ENCODE data around the gene CSNK1A1.

The CSNK1A1 gene

DNA sequence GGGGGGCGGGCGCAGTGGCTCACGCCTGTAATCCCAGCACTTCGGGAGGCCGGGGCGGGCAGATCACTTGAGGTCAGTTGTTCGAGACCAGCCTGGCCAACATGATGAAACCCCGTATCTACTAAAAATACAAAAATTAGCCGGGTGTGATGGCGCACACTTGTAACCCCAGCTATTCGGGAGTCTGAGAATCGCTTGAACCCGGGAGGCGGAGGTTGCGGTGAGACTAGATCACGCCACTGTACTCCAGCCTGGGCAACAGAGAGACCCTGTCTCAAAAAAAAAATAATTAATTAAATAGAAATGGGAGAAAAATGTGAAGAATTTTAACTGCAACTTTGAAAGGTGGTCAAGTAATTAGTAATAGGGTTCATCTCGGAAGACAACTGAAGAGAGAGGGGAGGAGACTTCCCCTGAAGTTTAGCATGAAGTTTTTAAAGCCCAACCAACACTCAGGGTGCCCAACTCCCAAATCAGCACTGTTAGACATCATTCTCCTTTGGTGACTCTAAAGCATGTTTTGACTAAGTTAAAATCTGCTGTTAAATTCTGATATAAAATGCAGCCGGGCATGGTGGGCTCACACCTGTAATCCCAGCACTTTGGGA is 1.4 kb upstream of the CSNK1A1 start:
- FAIRE-seq (no peak), DNase-seq (ENCODE audit: insufficient read length, low spot score) (no peak)
- TF ChIP-seq TAF1 (IDR thresholded peaks at IDR 0.05; ENCODE audit: low read depth, low read length) = no peak
- TF ChIP-seq PAX5 (IDR thresholded peaks at IDR 0.05; ENCODE audit: insufficient read depth, low read length, severe bottlenecking) = no peak
- TF ChIP-seq POU2F2 (IDR thresholded peaks at IDR 0.05; ENCODE audit: low read depth, low read length) = no peak
- no peak for TF ChIP-seq SPI1 (IDR thresholded peaks at IDR 0.05; ENCODE audit: low read depth, low read length)
- no peak for TF ChIP-seq POLR2AphosphoS5 (IDR thresholded peaks at IDR 0.05; ENCODE audit: low read depth, low read length)
- no peak for TF ChIP-seq POLR2A (IDR thresholded peaks at IDR 0.05; ENCODE audit: low read depth, low read length)

DNA sequence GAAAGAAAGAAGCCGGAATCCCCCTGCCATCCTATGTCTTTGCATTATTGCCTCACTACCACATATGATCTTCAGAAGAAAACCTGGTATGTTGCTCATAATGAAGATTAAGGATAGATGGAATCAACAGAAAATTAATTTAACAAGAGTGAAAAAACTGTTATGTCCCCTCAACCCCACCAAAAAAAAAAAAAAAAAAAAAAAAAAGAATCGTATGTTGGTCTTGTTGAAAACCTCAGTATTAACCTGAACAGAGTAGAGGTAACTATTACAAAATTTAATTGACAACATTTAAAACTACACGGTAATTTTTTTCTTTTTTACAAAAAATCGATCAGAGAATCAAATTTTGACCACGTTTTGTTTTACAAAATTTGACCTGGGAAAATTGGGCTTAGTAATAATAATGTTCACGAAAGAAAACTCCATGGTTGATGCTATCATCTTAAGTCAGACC is 827 bp upstream of the CSNK1A1 start:
- DNase-seq (ENCODE audit: insufficient read length, low spot score) (no peak), FAIRE-seq (no peak)
- TF ChIP-seq TAF1 (IDR thresholded peaks at IDR 0.05; ENCODE audit: low read depth, low read length) (no peak), POLR2AphosphoS5 (IDR thresholded peaks at IDR 0.05; ENCODE audit: low read depth, low read length) (no peak), POLR2A (IDR thresholded peaks at IDR 0.05; ENCODE audit: low read depth, low read length) (no peak), PAX5 (IDR thresholded peaks at IDR 0.05; ENCODE audit: insufficient read depth, low read length, severe bottlenecking) (no peak), SPI1 (IDR thresholded peaks at IDR 0.05; ENCODE audit: low read depth, low read length) (no peak)

DNA sequence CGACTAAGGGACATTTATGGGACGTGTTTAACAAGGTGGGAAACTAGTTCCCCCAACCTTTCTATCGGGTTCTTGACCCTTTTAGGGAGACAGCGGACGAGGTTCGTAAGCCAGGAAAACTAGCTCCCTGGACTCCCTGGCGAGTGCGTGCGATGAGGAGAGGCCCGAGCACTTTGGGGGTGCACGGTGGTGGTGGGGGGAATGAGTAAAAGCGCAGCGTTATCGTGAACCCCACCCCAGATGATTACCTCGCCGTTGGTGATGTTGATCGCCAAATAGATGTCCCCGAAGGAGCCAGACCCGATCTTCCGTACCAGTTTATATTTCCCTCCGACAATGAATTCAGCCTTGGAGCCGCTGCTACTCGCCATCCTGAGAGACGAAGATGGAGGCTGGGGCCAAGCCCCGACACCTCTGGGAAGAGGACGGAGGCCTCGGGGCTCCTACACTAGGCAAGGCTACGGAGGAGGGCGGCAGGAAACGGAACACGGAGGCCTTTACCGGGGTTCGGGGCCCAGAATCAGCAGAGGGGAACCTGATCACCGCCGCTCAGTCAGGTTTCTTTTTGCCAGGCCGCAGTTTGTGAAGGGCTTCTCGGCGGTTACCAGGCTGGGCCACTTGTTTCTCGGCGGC is 529 bp downstream of the CSNK1A1 start:
- FAIRE-seq (no peak), DNase-seq (ENCODE audit: insufficient read length, low spot score) (no peak)
- TF ChIP-seq POLR2AphosphoS5 (IDR thresholded peaks at IDR 0.05; ENCODE audit: low read depth, low read length) (peak; percentile 55; the same call in 1 of the 2 replicates), POU2F2 (IDR thresholded peaks at IDR 0.05; ENCODE audit: low read depth, low read length) (0 out of 2 replicates have a peak, but pooled peaks have one; percentile 7), TAF1 (IDR thresholded peaks at IDR 0.05; ENCODE audit: low read depth, low read length) (no peak), POLR2A (IDR thresholded peaks at IDR 0.05; ENCODE audit: low read depth, low read length) (no peak; the same call in 1 of the 2 replicates), PAX5 (IDR thresholded peaks at IDR 0.05; ENCODE audit: insufficient read depth, low read length, severe bottlenecking) (no peak), SPI1 (IDR thresholded peaks at IDR 0.05; ENCODE audit: low read depth, low read length) (no peak)

DNA sequence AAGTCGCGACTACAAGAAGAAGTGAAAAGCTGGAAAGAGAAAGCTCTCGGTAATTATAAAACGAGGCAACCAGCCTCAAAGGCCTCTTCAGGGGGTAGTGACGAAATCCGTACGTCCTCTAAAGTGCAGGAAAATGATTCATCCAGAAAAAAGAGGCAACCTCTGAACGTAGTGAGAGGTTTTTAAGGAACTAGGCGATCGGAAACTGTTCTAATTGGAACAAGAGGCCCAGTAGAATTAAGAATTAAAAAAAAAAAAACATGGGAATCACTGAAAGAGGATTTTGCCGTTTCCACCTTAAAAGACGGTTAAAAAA is 1.0 kb downstream of the CSNK1A1 start:
- no peak for DNase-seq (ENCODE audit: insufficient read length, low spot score)
- TF ChIP-seq POU2F2 (IDR thresholded peaks at IDR 0.05; ENCODE audit: low read depth, low read length) (no peak), SPI1 (IDR thresholded peaks at IDR 0.05; ENCODE audit: low read depth, low read length) (no peak), PAX5 (IDR thresholded peaks at IDR 0.05; ENCODE audit: insufficient read depth, low read length, severe bottlenecking) (no peak), TAF1 (IDR thresholded peaks at IDR 0.05; ENCODE audit: low read depth, low read length) (no peak), POLR2AphosphoS5 (IDR thresholded peaks at IDR 0.05; ENCODE audit: low read depth, low read length) (no peak), POLR2A (IDR thresholded peaks at IDR 0.05; ENCODE audit: low read depth, low read length) (no peak)

DNA sequence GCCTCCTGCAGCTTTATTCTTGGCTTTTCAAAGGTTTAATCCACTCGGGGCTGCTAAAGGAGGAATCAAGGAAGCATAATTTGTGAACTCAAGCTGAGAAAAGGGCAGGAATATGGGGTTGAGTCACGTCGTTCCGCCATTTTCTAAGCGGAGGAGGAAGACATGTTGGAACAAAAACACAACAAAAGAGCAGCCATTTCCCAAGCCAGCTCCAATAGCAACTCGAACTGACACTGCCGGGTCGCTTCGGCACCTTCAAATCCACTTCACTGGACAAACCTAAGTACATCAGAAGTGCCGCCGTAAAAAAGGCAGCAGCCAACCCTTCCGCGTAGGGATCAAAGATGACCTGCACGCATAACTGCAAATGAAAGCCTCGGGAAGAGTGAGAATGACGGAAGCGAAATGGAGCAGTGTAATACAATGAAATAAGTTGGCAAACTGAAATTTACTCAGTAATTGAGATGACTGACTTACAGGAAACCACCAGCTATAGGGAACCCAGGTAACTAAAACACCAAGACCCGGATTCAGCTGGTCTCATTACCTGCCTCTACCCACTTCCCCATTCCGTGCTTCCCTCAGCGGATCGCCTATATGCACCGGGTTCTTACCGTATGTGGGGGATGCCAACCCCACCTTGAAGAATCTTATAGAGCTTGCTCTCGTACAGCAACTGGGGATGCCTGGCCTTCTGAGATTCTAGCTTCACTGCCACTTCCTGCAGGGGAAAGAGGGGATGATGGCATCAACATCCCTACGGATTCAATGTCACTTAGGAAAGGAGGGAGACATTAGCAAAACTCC is 1.6 kb downstream of the CSNK1A1 start:
- FAIRE-seq = peak; percentile 13
- TF ChIP-seq TAF1 (IDR thresholded peaks at IDR 0.05; ENCODE audit: low read depth, low read length) = no peak
- TF ChIP-seq POU2F2 (IDR thresholded peaks at IDR 0.05; ENCODE audit: low read depth, low read length) = peak; percentile 35; the same call in 1 of the 2 replicates
- peak; percentile 74 for TF ChIP-seq POLR2A (IDR thresholded peaks at IDR 0.05; ENCODE audit: low read depth, low read length)
- TF ChIP-seq PAX5 (IDR thresholded peaks at IDR 0.05; ENCODE audit: insufficient read depth, low read length, severe bottlenecking) = no peak
- TF ChIP-seq SPI1 (IDR thresholded peaks at IDR 0.05; ENCODE audit: low read depth, low read length) = peak; percentile 98
- no peak for TF ChIP-seq POLR2AphosphoS5 (IDR thresholded peaks at IDR 0.05; ENCODE audit: low read depth, low read length)
- DNase-seq (ENCODE audit: insufficient read length, low spot score) = peak; percentile 37

More for the DNA sequence above, 1.0 kb downstream of the CSNK1A1 start:
- FAIRE-seq = no peak

DNA sequence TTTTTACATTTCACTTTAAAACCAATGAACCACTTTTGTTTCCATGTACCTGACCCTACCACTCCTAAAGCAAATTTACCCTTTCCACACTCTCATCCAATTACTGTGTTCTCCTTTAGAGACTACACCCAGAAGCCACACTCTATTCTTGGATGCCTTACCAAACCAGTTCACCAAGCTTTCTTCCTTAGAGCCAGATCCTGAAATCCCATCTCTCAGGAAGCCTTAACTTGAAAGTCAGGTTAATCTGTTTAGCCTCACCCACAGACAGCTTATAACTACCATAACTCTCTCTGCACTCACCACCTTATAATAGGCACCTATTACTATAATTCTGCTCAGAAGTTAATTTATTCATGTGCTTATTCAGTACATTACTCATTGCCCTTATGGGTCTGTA is 4.3 kb downstream of the CSNK1A1 start:
- no peak for DNase-seq (ENCODE audit: insufficient read length, low spot score)
- FAIRE-seq = no peak
- TF ChIP-seq POLR2AphosphoS5 (IDR thresholded peaks at IDR 0.05; ENCODE audit: low read depth, low read length) = 0 out of 2 replicates have a peak, but pooled peaks have one; percentile 31
- TF ChIP-seq TAF1 (IDR thresholded peaks at IDR 0.05; ENCODE audit: low read depth, low read length) = no peak

DNA sequence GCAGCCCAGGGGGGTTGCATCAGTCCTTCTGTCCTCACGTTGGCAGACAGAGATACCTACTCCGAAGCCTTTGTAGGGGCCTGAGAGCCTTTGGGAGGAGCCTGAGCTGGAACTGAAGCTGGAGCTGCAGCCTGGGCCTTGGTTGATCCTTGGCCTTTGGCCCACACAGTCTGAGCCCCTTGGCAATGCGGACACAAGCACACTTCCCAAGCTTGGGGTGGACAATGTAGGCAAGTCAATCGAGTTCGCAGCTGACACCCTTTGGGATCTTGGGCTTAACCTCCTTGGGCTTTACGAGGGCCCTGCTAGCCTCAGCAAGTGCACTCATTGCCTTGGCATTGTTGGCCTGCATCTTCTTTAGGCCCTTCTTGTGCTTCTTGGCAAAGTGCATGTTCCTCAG is 5.9 kb downstream of the CSNK1A1 start:
- FAIRE-seq = no peak

DNA sequence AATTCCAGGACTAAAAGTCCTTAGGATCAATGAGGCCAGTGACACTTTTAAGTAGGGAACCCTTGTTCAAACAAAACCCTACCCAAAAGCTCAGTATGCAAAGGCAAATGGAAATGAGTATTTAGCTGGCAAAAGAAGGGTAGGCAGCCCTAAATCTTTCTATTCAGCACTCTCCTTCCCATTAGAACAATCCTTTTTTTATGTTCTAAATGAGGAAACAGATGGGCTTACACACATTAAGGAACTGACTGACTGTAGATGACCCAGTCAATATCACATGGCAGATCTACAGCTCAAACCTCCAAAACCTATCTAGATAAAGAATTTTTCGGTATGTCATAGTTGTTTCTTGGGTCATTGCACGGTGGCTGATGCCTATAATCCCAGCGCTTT is 7.2 kb downstream of the CSNK1A1 start:
- DNase-seq (ENCODE audit: insufficient read length, low spot score) = no peak
- no peak for FAIRE-seq
- TF ChIP-seq POLR2AphosphoS5 (IDR thresholded peaks at IDR 0.05; ENCODE audit: low read depth, low read length) (no peak; the same call in 1 of the 2 replicates), TAF1 (IDR thresholded peaks at IDR 0.05; ENCODE audit: low read depth, low read length) (no peak), POLR2A (IDR thresholded peaks at IDR 0.05; ENCODE audit: low read depth, low read length) (no peak), SPI1 (IDR thresholded peaks at IDR 0.05; ENCODE audit: low read depth, low read length) (no peak), PAX5 (IDR thresholded peaks at IDR 0.05; ENCODE audit: insufficient read depth, low read length, severe bottlenecking) (no peak)

More for the DNA sequence above, 5.9 kb downstream of the CSNK1A1 start:
- TF ChIP-seq POLR2AphosphoS5 (IDR thresholded peaks at IDR 0.05; ENCODE audit: low read depth, low read length) (peak; percentile 68), POLR2A (IDR thresholded peaks at IDR 0.05; ENCODE audit: low read depth, low read length) (peak; percentile 67; the same call in 1 of the 2 replicates), SPI1 (IDR thresholded peaks at IDR 0.05; ENCODE audit: low read depth, low read length) (no peak)
- DNase-seq (ENCODE audit: insufficient read length, low spot score) = no peak

DNA sequence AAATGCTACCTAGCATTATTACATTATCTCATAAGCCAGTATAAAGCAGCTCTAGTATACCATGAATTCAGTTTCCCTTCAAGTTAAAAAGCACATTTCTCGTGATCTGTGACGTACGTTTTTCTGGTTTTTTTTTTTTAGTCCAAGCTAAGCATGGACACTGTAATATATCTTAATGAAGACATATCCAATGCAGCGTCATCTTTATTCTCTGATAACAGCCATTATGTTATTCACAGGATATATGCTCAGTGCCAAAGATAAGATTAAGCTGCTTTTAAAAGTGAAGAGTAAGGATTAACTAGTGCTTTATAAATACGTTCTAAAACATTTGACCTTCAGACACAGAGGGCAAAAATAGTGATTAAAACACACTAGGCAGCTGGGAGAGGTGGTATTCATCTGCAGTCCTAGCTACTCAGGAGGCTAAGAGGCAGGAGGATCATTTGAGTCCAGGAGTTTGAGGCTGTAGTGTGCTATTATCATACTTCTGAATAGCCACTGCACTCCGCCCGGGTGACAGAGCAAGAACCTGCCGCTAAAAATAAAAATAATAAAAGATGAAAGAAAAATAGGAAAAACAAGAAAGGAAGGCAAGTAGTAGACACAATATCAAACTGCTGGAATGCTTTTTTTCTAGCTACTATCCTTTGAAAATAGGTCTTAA is 7.7 kb downstream of the CSNK1A1 start:
- TF ChIP-seq POLR2A (IDR thresholded peaks at IDR 0.05; ENCODE audit: low read depth, low read length) (no peak), POU2F2 (IDR thresholded peaks at IDR 0.05; ENCODE audit: low read depth, low read length) (no peak), POLR2AphosphoS5 (IDR thresholded peaks at IDR 0.05; ENCODE audit: low read depth, low read length) (no peak), TAF1 (IDR thresholded peaks at IDR 0.05; ENCODE audit: low read depth, low read length) (no peak), PAX5 (IDR thresholded peaks at IDR 0.05; ENCODE audit: insufficient read depth, low read length, severe bottlenecking) (no peak), SPI1 (IDR thresholded peaks at IDR 0.05; ENCODE audit: low read depth, low read length) (no peak)
- no peak for DNase-seq (ENCODE audit: insufficient read length, low spot score)
- FAIRE-seq = no peak

Measured in GM12891 (cell line).